Smooth muscle cell of the brain vasculature (primary cell): ENCODE data around the gene PDILT.

Source experiments
- DNase-seq: peaks from one replicate; pipeline ENCODE4 v3.0.0-alpha.2; 2012; ENCODE audit warnings: low read depth, low spot score

PDILT gene

GRCh38 chr16:20401475-20402016 lies 3.0 kb downstream of the PDILT start:
- DNase-seq: no peak

GRCh38 chr16:20401066-20401465 lies 3.5 kb downstream of the PDILT start:
- no peak for DNase-seq

- DNase-seq: no peak
These were observed 5.4 kb downstream of the PDILT start for GRCh38 chr16:20399185-20399584.

GRCh38 chr16:20398603-20399002 lies 5.9 kb downstream of the PDILT start:
- no peak for DNase-seq

- no peak for DNase-seq
These were observed 7.0 kb downstream of the PDILT start for GRCh38 chr16:20397468-20398074.

GRCh38 chr16:20396846-20397467 lies 7.6 kb downstream of the PDILT start:
- DNase-seq: no peak

GRCh38 chr16:20395946-20396345 lies 8.6 kb downstream of the PDILT start:
- DNase-seq: no peak

- DNase-seq: no peak
These were observed 10.5 kb downstream of the PDILT start for GRCh38 chr16:20393801-20394577.

- DNase-seq: no peak
These were observed 13.5 kb downstream of the PDILT start for GRCh38 chr16:20391045-20391444.

- no peak for DNase-seq
These were observed 15.7 kb downstream of the PDILT start for GRCh38 chr16:20388854-20389253.

- DNase-seq: no peak
These were observed 16.6 kb downstream of the PDILT start for GRCh38 chr16:20387978-20388377.

- no peak for DNase-seq
These were observed 18.4 kb downstream of the PDILT start for GRCh38 chr16:20385844-20386832.

GRCh38 chr16:20383106-20384029 lies 21.2 kb downstream of the PDILT start:
- DNase-seq: no peak

- no peak for DNase-seq
These were observed 22.2 kb downstream of the PDILT start for GRCh38 chr16:20382202-20382948.

GRCh38 chr16:20380782-20381181 lies 23.8 kb downstream of the PDILT start:
- no peak for DNase-seq

- no peak for DNase-seq
These were observed 27.4 kb downstream of the PDILT start for GRCh38 chr16:20377181-20377580.

- no peak for DNase-seq
These were observed 31.8 kb downstream of the PDILT start for GRCh38 chr16:20372701-20373100.

- no peak for DNase-seq
These were observed 35.0 kb downstream of the PDILT start for GRCh38 chr16:20369452-20370054.

GRCh38 chr16:20364051-20364450 lies 40.5 kb downstream of the PDILT start:
- no peak for DNase-seq
